Stomach (tissue), 9 donors: ENCODE data around the gene DONSON. TPM values are rescaled to one million over a fixed set of nuclear protein-coding genes. Genes with fewer than 3 reads are reported as not detected.

Experiments
- DNase-seq, 2 donors: peaks; one replicate each; pipeline versions ENCODE4 v3.0.0 to v3.0.0-alpha.2; 2013 to 2019
- H3K27ac ChIP-seq, 5 donors: fragments of 200-600 bp in 4 of 5; sonication (generic) in 4 of 5; one replicate each; pipeline ENCODE4 v1.5.1; 2013 to 2019; ENCODE audit warnings: mild to moderate bottlenecking in 1 of 5, moderate library complexity in 1 of 5
- H3K27me3 ChIP-seq, 3 donors: fragments of 200-600 bp; sonication (generic); one replicate each; pipeline ENCODE4 v1.5.1; 2017 to 2019; ENCODE audit warnings: mixed run types in 1 of 3
- H3K36me3 ChIP-seq, 4 donors: fragments of 200-600 bp; sonication (generic); 1 replicate in 3 of 4; 2 replicates in 1 of 4; pipeline ENCODE4 v1.5.1; 2016 to 2019
- H3K4me1 ChIP-seq, 4 donors: fragments of 200-600 bp; sonication (generic); one replicate each; pipeline ENCODE4 v1.5.1; 2016 to 2019
- H3K4me3 ChIP-seq, 4 donors: fragments of 200-600 bp; sonication (generic) in 3 of 4; one replicate each; pipeline ENCODE4 v1.5.1; 2016 to 2019; ENCODE audit warnings: mild to moderate bottlenecking in 1 of 4
- H3K9me3 ChIP-seq, 4 donors: fragments of 200-600 bp; sonication (generic); one replicate each; pipeline ENCODE4 v1.5.1; 2016 to 2019
- EP300 ChIP-seq: sonication (generic); formaldehyde crosslinking; IDR thresholded peaks from one replicate; pipeline ENCODE4 v1.6.1; 2017; ENCODE audit warnings: antibody characterized with exemption
- POLR2A ChIP-seq, 4 donors: fragments of 450-650 bp; IDR thresholded peaks; one replicate each; pipeline ENCODE4 v1.6.1; 2016; ENCODE audit warnings: antibody characterized with exemption in 4 of 4, control low read depth in 2 of 4, mild to moderate bottlenecking in 1 of 4, moderate library complexity in 1 of 4
- POLR2AphosphoS5 ChIP-seq, 3 donors: sonication (generic); formaldehyde crosslinking; IDR thresholded peaks; one replicate each; pipeline ENCODE4 v1.6.1; 2016; ENCODE audit warnings: antibody characterized with exemption in 3 of 3
- WGBS, 5 donors: extraction: QIAGEN DNeasy Blood & Tissue Kit in 3 of 5; methylation state at CpG; one replicate each; pipeline versions ENCODE4 v1.1.5 to v1.1.7; 2013 to 2018; 5-methylcytosine and 5-hydroxymethylcytosine counted together
- intact Hi-C: fragments of 100-400 bp; cut with DNase I; formaldehyde crosslinking; loops from one replicate; pipeline ENCODE4 v1.15.1; 2023; ENCODE audit warnings: low total_unique reads
- polyA plus RNA-seq, 3 donors: library from polyadenylated mRNA; stranded (reverse); fragments of 200-250 nt; gene quantifications; one replicate each; pipeline ENCODE4 v1.2.3, GENCODE V29; 2013
- total RNA-seq, 5 donors: library from RNA; depleted of rRNA; stranded (reverse); fragments of >200 nt; gene quantifications; one replicate each; pipeline versions ENCODE4 v1.1.0 to v1.2.3, GENCODE V29; 2014 to 2016
- TF ChIP-seq, protein P1 (sequence below), 7 experiments: fragments of 450-650 bp in 4 of 7; fragments of 200-600 bp in 3 of 7; sonication (generic) in 3 of 7; IDR thresholded peaks; one replicate each; pipeline ENCODE4 v1.5.1; 2016 to 2019; ENCODE audit warnings: antibody characterized with exemption in 7 of 7, control low read depth in 2 of 7, mild to moderate bottlenecking in 1 of 7
- donor health status: healthy with polysubstance abuse.
- donor health status: Bipolar disorder and iron deficiency.
- donor health status: healthy.

DONSON gene
- total and polyA plus RNA-seq, 8 donors, result 0.58 to 72.4 (median 9.7) TPM

DNA sequence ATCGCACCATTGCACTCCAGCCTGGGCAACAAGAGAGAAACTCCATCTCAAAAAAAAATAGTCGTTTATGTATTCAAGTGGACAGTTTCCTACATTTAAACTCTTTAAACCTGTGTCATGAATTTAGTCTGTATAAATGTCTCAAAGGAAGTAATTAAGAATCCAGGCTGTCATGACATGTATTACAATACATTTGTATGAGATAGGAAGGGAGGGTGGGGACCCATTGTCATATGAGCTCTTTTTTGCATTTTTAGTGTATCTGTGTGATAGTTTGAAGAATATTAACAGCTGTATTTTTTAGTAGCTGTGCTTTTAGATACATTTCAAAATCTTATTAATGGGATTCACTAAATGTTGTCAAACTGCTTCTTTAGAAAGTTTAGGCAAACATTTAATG lies 20.0 kb downstream of the DONSON start:
- no peaks in the 10 kb centered on the region for H3K27me3 ChIP-seq
- intact Hi-C loops, result no loop called here
- H3K9me3 ChIP-seq, result no peaks in the 10 kb centered on the region
- TF ChIP-seq POLR2AphosphoS5 (IDR thresholded peaks at IDR 0.05) (no peak), EP300 (no peak), POLR2A (IDR thresholded peaks at IDR 0.05) (no peak)
- TF ChIP-seq, protein P1, sequence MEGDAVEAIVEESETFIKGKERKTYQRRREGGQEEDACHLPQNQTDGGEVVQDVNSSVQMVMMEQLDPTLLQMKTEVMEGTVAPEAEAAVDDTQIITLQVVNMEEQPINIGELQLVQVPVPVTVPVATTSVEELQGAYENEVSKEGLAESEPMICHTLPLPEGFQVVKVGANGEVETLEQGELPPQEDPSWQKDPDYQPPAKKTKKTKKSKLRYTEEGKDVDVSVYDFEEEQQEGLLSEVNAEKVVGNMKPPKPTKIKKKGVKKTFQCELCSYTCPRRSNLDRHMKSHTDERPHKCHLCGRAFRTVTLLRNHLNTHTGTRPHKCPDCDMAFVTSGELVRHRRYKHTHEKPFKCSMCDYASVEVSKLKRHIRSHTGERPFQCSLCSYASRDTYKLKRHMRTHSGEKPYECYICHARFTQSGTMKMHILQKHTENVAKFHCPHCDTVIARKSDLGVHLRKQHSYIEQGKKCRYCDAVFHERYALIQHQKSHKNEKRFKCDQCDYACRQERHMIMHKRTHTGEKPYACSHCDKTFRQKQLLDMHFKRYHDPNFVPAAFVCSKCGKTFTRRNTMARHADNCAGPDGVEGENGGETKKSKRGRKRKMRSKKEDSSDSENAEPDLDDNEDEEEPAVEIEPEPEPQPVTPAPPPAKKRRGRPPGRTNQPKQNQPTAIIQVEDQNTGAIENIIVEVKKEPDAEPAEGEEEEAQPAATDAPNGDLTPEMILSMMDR (IDR thresholded peaks at IDR 0.05), result no peak
- no peak overlapping the region for H3K27ac ChIP-seq
- H3K4me3 ChIP-seq, result no peak overlapping the region
- H3K4me1 ChIP-seq, result peaks cover 0 to 47% (median 15%) of the 10 kb centered on the region in 4 donors
- DNase-seq, result no peak
- peaks cover 33 to 86% (median 77%) of the 10 kb centered on the region in 4 donors for H3K36me3 ChIP-seq
- WGBS, 5 donors, result 71 to 86% (median 80%) methylated on average over 2 of the region's 2 CpGs

GRCh38 chr21:33567914-33568313 lies 20.6 kb downstream of the DONSON start:
- no peak for TF ChIP-seq POLR2AphosphoS5 (IDR thresholded peaks at IDR 0.05)
- TF ChIP-seq EP300, result no peak
- TF ChIP-seq POLR2A (IDR thresholded peaks at IDR 0.05), result no peak
- TF ChIP-seq, protein P1 (IDR thresholded peaks at IDR 0.05), result no peak
- 63 to 90% (median 74%) methylated on average over 6 of the region's 6 CpGs for WGBS, 5 donors
- H3K36me3 ChIP-seq, result peaks cover 33 to 86% (median 77%) of the 10 kb centered on the region in 4 donors

DNA sequence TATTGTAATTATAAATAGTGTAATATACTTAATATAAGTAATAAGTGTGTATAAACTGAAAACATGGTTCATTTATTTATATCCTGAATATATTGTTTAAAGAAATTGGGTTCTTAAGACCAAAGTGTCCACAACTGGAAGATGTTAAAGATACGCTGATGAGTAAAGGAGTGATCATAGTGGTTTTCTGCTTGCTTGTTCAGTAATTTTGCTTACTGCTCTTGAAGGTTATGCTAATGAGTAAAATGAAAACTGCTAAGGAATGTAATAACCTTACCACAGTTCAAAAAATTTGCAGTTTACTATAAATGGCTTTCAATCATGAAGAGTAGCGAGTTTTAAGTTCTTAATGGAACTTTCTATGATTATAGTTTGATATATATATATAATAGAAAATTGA lies 22.0 kb downstream of the DONSON start:
- TF ChIP-seq POLR2A (IDR thresholded peaks at IDR 0.05) (no peak), POLR2AphosphoS5 (IDR thresholded peaks at IDR 0.05) (no peak), EP300 (no peak)
- TF ChIP-seq, protein P1 (IDR thresholded peaks at IDR 0.05), result no peak
- no peak for DNase-seq
- WGBS, 5 donors, result 91 to 96% (median 93%) methylated on average over 2 of the region's 2 CpGs
- H3K4me3 ChIP-seq, result no peak overlapping the region
- no peak overlapping the region for H3K27ac ChIP-seq
- H3K36me3 ChIP-seq, result peaks cover 27 to 86% (median 76%) of the 10 kb centered on the region in 4 donors
- H3K9me3 ChIP-seq, result no peaks in the 10 kb centered on the region
- no peaks in the 10 kb centered on the region for H3K27me3 ChIP-seq
- H3K4me1 ChIP-seq, result peaks cover 0 to 40% (median 13%) of the 10 kb centered on the region in 4 donors
- intact Hi-C loops, result no loop called here

More at GRCh38 chr21:33567914-33568313, 20.6 kb downstream of the DONSON start:
- intact Hi-C loops, result no loop called here
- Histone ChIP-seq H3K4me3 (no peak overlapping the region), H3K4me1 (peaks cover 0 to 42% (median 14%) of the 10 kb centered on the region in 4 donors), H3K9me3 (no peaks in the 10 kb centered on the region), H3K27me3 (no peaks in the 10 kb centered on the region), H3K27ac (no peak overlapping the region)
- no peak for DNase-seq

DNA sequence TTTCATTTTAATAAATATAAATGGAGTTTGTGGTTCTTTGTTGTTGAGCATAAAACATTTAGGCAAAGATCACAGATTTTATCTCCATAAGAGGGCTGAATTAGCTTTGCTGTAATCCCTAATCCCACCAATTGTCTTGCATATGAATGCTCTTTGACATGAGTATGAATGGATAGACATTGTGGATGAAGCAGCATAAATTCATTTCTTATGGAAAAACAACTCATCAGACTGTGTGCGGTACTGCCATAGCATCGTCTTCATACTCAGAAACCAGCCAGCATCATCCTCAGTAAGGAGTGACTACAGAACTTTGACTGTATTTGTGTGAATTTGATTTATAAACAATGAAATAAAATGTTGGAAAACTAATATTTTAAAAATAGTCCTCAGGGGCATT lies 26.1 kb downstream of the DONSON start:
- peaks cover 0 to 41% (median 16%) of the 10 kb centered on the region in 4 donors for H3K4me1 ChIP-seq
- H3K9me3 ChIP-seq, result no peaks in the 10 kb centered on the region
- H3K27me3 ChIP-seq, result no peaks in the 10 kb centered on the region
- H3K4me3 ChIP-seq, result no peak overlapping the region
- peaks cover 45 to 88% (median 77%) of the 10 kb centered on the region in 4 donors for H3K36me3 ChIP-seq
- no peak overlapping the region for H3K27ac ChIP-seq
- 94 to 100% (median 98%) methylated on average over 2 of the region's 2 CpGs for WGBS, 5 donors
- intact Hi-C loops, result no loop called here
- no peak for TF ChIP-seq POLR2A (IDR thresholded peaks at IDR 0.05)
- no peak for TF ChIP-seq POLR2AphosphoS5 (IDR thresholded peaks at IDR 0.05)
- TF ChIP-seq, protein P1 (IDR thresholded peaks at IDR 0.05), result no peak
- TF ChIP-seq EP300, result no peak
- no peak for DNase-seq
